GM19372 (cell line): ENCODE data around the gene GLYR1.
"Not testable (repeated sequence)": the region's sequence is repeated elsewhere in the genome, so short reads cannot be mapped to it uniquely, and the experiment has no call there.

Experiments
- ATAC-seq: cut with Tn5 transposase; IDR thresholded peaks from one replicate; pipeline ENCODE4 v1.9.1; 2021; ENCODE audit warnings: mild to moderate bottlenecking, low read depth, moderate library complexity; ENCODE audit not compliant: unreplicated experiment

The GLYR1 gene

DNA sequence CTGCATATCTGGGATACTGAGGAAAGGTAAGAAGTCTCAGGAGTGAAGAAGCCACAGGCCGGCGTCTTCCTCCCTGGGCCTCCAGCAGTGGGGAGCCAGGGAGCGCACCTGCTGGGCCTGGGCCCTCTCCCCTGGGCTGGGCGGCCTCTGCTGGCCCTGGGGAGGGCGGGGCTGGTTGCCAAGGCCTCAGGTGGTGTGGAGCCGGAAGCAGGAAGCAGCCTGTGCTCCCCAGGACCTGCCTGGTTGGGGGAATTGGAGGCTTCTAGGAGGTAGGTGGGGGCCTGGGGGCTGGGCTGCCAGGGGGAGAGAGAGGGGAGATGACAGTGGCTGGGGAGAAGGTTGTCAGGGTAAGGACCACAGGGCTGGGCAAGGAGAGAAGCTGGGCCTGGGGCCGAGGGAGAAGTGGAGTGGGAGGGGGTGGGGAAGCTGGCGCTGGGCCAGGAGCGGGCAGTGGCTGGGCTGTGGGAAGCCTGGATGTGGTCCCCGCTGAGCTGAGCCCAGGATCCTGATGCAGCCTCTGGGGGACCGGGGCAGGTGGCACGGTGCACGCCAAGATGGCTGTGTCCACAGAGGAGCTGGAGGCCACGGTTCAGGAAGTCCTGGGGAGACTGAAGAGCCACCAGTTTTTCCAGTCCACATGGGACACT, 51.8 kb downstream of the GLYR1 start, which contains the start of gene SMIM22:
SMIM22 (plus strand) TSS at position 189 of the 647 bp plus-strand sequence; CDS start at position 555, 366 bp downstream.
- ATAC-seq, result no peak

DNA sequence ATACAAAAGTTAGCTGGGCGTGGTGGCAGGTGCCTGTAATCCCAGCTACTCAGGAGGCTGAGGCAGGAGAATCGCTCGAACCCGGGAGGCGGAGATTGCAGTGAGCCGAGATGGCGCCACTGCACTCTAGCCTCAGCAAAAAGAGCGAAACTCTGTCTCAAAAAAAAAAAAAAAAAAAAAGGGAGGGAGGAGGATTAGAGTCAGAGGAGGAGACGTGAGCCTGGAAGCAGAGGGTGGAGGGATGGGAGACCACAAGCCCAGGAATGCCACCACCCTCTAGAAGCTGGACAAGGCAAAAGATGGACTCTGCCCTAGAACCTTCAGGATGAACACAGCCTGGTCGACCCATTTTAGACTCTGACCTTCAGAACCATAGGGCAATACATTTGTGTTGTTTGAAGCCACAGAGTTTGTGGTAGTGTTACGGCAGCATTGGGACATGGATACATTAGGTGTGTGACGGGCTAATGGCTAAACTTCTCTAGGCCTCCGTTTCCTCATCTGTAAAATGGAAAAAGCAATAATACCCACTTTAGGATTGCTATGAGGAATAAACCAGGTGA, 54.1 kb downstream of the GLYR1 start:
- no peak for ATAC-seq

DNA sequence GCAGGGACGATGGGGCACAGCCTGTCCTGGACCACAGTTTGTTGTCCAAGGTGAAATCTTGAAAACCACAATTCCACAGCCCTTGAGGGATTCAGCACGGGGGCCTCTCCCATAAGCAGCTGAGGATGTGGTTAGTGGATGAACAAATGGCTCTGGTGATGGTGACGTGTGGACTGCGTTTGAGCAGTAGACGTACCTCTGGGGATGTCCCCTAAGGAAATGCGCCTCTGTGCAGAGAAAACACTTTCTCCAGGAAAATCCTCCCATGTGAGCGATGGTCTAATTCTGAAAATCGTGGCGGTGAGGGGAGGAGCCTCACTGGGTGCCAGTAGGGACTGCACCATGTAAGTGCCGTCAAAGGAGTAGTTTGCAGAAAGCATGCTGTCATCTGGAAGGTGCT, 56.2 kb downstream of the GLYR1 start:
- no peak for ATAC-seq

- ATAC-seq, result no peak
Measured at GRCh38 chr16:4790261-4790660, 56.8 kb downstream of the GLYR1 start.

- no peak for ATAC-seq
Measured at GRCh38 chr16:4788910-4789309, 58.2 kb downstream of the GLYR1 start.

- no peak for ATAC-seq
Measured at GRCh38 chr16:4788489-4788889, 58.6 kb downstream of the GLYR1 start.

DNA sequence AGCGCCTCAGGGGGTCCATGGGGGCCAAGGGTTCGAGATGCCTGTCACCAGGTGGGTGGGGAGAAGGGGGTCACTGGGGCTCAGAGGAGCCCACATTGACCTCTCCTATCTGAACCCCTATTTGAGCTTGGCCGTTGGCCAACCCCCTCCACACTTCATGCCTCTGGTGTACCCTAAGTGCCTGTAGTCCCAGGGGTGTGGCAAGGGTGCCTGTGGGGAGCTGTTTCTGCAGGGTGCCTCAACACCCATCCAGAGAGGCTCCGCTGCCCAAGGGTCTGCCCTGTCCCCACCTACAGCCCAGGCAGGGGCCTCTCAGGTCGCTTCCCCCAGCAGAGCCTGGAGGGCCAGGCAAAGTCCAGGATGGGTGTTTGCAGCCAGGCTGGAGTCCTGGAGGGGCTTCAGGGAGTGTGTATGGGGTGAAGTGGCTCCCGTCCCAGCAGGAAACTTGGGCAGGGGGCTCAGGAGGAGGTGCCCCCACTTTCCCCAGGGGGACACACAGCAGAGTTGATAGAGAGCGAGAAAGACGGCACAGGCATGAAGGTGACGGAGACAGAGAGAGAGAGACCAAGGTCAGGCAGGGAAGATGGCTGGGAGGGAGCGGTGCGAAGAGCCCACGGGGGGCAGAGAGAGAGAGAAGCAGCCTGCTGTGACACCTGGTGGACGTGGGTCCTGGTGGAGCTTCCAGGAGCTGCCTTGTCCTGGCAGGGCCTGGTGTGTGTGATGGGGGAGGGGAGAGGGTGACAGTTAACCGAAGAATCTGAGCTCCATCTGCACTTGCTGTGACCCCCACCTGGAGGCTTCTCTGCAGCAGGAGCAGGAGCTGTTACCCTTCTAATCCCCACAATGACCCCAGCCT, 59.2 kb downstream of the GLYR1 start, which contains the start of gene SEPTIN12:
SEPTIN12 (minus strand) TSS at position 719 of the 856 bp plus-strand sequence; CDS start at position 19, 700 bp downstream.
- no peak for ATAC-seq

GRCh38 chr16:4787068-4787467, 60.0 kb downstream of the GLYR1 start:
- no peak for ATAC-seq

- ATAC-seq, result no peak
Measured at GRCh38 chr16:4785758-4786433, 61.2 kb downstream of the GLYR1 start.

- ATAC-seq, result not testable (repeated sequence)
Measured at GRCh38 chr16:4784444-4784987, 62.6 kb downstream of the GLYR1 start.

- no peak for ATAC-seq
Measured at GRCh38 chr16:4783951-4784336, 63.1 kb downstream of the GLYR1 start.

- ATAC-seq, result no peak
Measured at GRCh38 chr16:4783251-4783950, 63.7 kb downstream of the GLYR1 start.

GRCh38 chr16:4780235-4780634, 66.9 kb downstream of the GLYR1 start:
- ATAC-seq, result no peak

DNA sequence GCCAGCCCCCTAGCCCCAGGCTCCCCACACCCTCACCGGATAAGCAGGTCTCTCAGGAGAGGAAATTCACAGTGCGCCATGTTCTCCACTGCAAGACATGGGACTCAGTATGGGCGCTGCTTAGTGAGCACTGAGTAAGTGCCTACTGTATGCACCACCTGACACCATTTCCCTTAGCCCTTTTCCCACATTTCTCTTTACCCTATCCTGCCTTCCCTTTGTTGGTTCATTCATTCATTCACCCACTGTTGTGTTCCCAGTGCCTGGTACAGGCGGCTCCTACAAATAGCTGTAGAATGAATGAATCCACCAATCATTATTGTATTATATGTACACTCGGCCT, 69.1 kb downstream of the GLYR1 start:
- ATAC-seq, result no peak

GRCh38 chr16:4777339-4778049, 69.6 kb downstream of the GLYR1 start:
- ATAC-seq, result no peak

DNA sequence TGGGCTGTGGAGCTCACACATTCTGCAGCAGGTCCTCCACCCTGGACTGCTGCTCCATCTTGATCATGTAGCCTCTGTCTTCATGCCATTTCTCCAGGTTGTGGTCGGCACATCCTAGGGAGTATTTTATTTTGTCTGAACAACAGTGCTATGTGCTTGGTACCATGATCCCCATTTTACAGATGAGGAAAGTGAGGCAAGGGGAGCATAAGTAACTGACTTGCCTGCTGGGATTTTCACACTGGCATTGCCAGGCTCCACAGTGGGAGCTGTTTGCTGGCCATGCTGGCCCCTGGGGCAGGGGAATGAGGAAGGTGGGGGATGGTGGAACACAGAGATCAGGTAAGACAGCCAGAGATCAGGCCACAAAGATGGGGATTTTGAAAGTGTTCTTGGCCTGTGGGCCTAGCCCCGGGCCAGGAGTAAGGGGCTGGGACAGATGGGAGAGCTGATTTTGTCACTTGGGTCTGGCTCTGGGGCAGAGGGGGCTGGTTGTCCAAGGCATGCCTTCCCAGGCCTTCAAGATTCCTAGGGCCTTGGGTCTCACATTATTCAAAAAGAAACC, 70.9 kb downstream of the GLYR1 start:
- no peak for ATAC-seq

GRCh38 chr16:4775005-4775404, 72.1 kb downstream of the GLYR1 start:
- no peak for ATAC-seq

- ATAC-seq, result no peak
Measured at GRCh38 chr16:4772351-4772750, 74.7 kb downstream of the GLYR1 start.

DNA sequence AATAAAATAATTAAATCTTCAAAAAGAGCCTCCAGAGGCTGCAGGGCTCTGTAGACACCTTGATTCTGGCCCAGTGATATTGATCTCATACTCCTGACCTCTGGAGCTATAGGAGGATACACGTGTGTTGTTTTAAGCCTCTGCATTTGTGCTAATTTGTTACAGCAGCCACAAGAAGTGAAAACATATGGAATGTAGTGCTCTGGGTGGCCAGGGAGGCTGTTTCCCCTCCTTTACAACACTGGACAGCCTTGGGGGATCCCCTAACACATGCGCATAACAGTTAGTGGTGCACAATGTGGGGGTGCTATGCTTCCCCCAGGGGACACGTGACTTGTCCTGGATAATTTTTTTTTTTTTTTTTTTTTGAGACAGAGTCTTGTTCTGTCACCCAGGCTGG, 75.4 kb downstream of the GLYR1 start:
- ATAC-seq, result no peak
